PC-3 (cell line): ENCODE results near the gene IER2. TPM values are rescaled to one million over a fixed set of nuclear protein-coding genes. Genes with fewer than 3 reads are reported as not detected.
A peak's percentile ranks its signal among the peaks of the same experiment; 100 is the strongest.

ENCODE experiments used
- ATAC-seq: fragments of 200-7000 bp; cut with Tn5 transposase; 2 replicates; pipeline ENCODE4 v1.9.1; 2020; ENCODE audit warnings: mild to moderate bottlenecking, moderate library complexity
- BruUV-seq: library from RNA; stranded (reverse); fragments of 400-500 nt; replicated peaks from 2 replicates; lab custom pipeline; 2021; lab: Mats Ljungman, UMichigan
- CTCF ChIA-PET: fragments of 300-600 bp; sonication (Branson Sonifier 250); formaldehyde crosslinking; loops from one replicate; lab custom pipeline; 2022; ENCODE audit warnings: antibody characterized with exemption; lab: Charles Lee
- POLR2A ChIA-PET: fragments of 300-600 bp; sonication (Branson Sonifier 250); formaldehyde crosslinking; loops from one replicate; lab custom pipeline; 2022; ENCODE audit warnings: antibody characterized with exemption; ENCODE audit not compliant: unreplicated experiment; lab: Charles Lee
- DNase-seq: peaks from one replicate; pipeline ENCODE4 v3.0.0-alpha.2; 2015
- H2AFZ ChIP-seq: fragments of 300-600 bp; sonication (generic); 2 replicates; pipeline ENCODE4 v1.6.0; 2016; ENCODE audit warnings: antibody characterized with exemption, low read length
- H3F3A ChIP-seq: fragments of 300-600 bp; sonication (generic); one replicate; pipeline ENCODE4 v1.6.0; 2017; ENCODE audit warnings: antibody characterized with exemption, low read length, control low read depth, mild to moderate bottlenecking; ENCODE audit not compliant: unreplicated experiment
- H3K27ac ChIP-seq: fragments of 300-600 bp; sonication (generic); 2 replicates; pipeline ENCODE4 v1.5.1; 2016; ENCODE audit warnings: mild to moderate bottlenecking, low read length
- H3K27me3 ChIP-seq: fragments of 300-600 bp; sonication (generic); 2 replicates; pipeline ENCODE4 v1.6.1; 2016; ENCODE audit warnings: low read length, mixed read lengths
- H3K36me3 ChIP-seq: fragments of 300-600 bp; sonication (generic); 2 replicates; pipeline ENCODE4 v1.6.1; 2016; ENCODE audit warnings: low read depth, mixed run types, low read length, mixed read lengths
- H3K4me1 ChIP-seq: fragments of 300-600 bp; sonication (generic); 2 replicates; pipeline ENCODE4 v1.5.1; 2016; ENCODE audit warnings: low read length; ENCODE audit not compliant: insufficient read depth
- H3K4me2 ChIP-seq: fragments of 300-600 bp; sonication (generic); 2 replicates; pipeline ENCODE4 v1.6.0; 2016; ENCODE audit warnings: low read length
- H3K4me3 ChIP-seq: fragments of 300-600 bp; sonication (generic); 2 replicates; pipeline ENCODE4 v1.5.1; 2016; ENCODE audit warnings: mild to moderate bottlenecking, low read length, mixed read lengths
- H3K79me2 ChIP-seq: fragments of 300-600 bp; sonication (generic); 2 replicates; pipeline ENCODE4 v1.6.1; 2017; ENCODE audit warnings: low read length, mixed read lengths
- H3K9ac ChIP-seq: fragments of 300-600 bp; sonication (generic); 2 replicates; pipeline ENCODE4 v1.6.0; 2016; ENCODE audit warnings: mild to moderate bottlenecking, low read length
- H3K9me2 ChIP-seq: fragments of 300-600 bp; sonication (generic); replicated peaks from 2 replicates; pipeline ENCODE4 v1.6.1; 2016; ENCODE audit warnings: mixed run types, low read length, mixed read lengths
- H3K9me3 ChIP-seq: fragments of 300-600 bp; sonication (generic); 2 replicates; pipeline ENCODE4 v1.6.1; 2016; ENCODE audit warnings: low read length, mixed read lengths
- H4K20me1 ChIP-seq: fragments of 300-600 bp; sonication (generic); 2 replicates; pipeline ENCODE4 v1.6.1; 2016; ENCODE audit warnings: low read length, mixed read lengths
- EZH2 ChIP-seq: fragments of 300-600 bp; sonication (generic); IDR thresholded peaks from one replicate; pipeline ENCODE4 v1.6.1; 2017; ENCODE audit warnings: antibody characterized with exemption, mild to moderate bottlenecking, low read length; ENCODE audit not compliant: unreplicated experiment
- EZH2phosphoT487 ChIP-seq: fragments of 300-600 bp; sonication (generic); IDR thresholded peaks from 2 replicates; pipeline ENCODE4 v1.6.1; 2018; ENCODE audit warnings: mild to moderate bottlenecking, antibody characterized with exemption, low read length, borderline replicate concordance
- intact Hi-C: fragments of 100-400 bp; cut with micrococcal nuclease; formaldehyde crosslinking; loops from 2 replicates; pipeline ENCODE4 v1.9.0; 2023
- total RNA-seq: library from RNA; depleted of rRNA; stranded (reverse); fragments of >200 nt; gene quantifications from 2 replicates; pipeline ENCODE4 v1.2.3, GENCODE V29; 2014
- TF ChIP-seq, protein P1 (sequence below): fragments of 300-600 bp; sonication (generic); conservative IDR thresholded peaks from 2 replicates; pipeline ENCODE4 v1.5.1; 2017; ENCODE audit warnings: antibody characterized with exemption, low read depth, mild to moderate bottlenecking, low read length

Gene IER2
- total RNA-seq, 1 experiment from 2014 or later: 155 TPM

DNA sequence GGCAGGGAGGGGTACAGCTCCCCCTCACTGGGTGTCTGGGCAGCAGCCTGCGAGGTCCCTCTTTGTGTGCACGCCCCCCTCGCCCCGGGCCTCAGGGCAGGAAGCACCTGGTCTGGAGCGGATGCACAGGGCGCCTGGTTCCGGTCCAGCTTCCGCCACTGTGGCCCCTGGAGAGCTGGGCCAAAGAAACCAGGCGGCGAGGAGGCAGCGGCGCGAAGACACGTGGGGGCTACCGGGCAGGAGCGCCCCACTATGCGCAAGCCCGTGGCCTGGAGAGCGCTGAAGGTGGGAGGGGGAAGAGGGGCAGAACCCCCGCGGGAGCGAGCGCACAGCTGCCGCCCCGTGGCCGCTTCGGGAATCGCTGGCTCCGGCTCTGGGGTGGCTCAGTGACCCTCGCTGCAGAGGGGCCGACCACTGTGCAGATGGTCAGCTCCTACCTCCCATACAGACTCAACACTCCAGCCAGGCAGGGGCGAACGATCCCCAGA, 45.8 kb upstream of the IER2 start:
- POLR2A ChIA-PET: interaction anchor here (0.6 kb wide), 1 partner anchor 50 kb away, joined by 6 read pairs; no protein-coding TSS in a partner anchor
- intact Hi-C loops: loop anchor here (5.0 kb wide), 1 partner anchor 48 kb away; the partner anchor contains the start of genes IER2 and STX10
- Histone ChIP-seq H3F3A (no peaks in the 10 kb centered on the region), H3K9me3 (no peaks in the 10 kb centered on the region), H4K20me1 (no peaks in the 10 kb centered on the region), H3K27ac (no peak overlapping the region), H3K4me3 (peak overlapping the region; percentile 57), H3K27me3 (no peaks in the 10 kb centered on the region), H2AFZ (peak overlapping the region; percentile 70), H3K4me2 (peak overlapping the region; percentile 52), H3K36me3 (peaks cover 5% of the 10 kb centered on the region; the same call in 1 of the 2 replicates), H3K79me2 (no peaks in the 10 kb centered on the region), H3K4me1 (peaks cover 10% of the 10 kb centered on the region; the same call in 1 of the 2 replicates), H3K9ac (peak overlapping the region; percentile 14; the same call in 1 of the 2 replicates), H3K9me2 (no peaks in the 10 kb centered on the region)
- no TSS peak for BruUV-seq
- DNase-seq (peak; percentile 50), ATAC-seq (peak; percentile 17)
- CTCF ChIA-PET: interaction anchor here (0.6 to 2.3 kb wide), 4 partner anchors 10 to 1507 kb away, joined by 8 to 16 read pairs (median 10); no protein-coding TSS in a partner anchor
- no peak for TF ChIP-seq EZH2phosphoT487
- TF ChIP-seq, protein P1, sequence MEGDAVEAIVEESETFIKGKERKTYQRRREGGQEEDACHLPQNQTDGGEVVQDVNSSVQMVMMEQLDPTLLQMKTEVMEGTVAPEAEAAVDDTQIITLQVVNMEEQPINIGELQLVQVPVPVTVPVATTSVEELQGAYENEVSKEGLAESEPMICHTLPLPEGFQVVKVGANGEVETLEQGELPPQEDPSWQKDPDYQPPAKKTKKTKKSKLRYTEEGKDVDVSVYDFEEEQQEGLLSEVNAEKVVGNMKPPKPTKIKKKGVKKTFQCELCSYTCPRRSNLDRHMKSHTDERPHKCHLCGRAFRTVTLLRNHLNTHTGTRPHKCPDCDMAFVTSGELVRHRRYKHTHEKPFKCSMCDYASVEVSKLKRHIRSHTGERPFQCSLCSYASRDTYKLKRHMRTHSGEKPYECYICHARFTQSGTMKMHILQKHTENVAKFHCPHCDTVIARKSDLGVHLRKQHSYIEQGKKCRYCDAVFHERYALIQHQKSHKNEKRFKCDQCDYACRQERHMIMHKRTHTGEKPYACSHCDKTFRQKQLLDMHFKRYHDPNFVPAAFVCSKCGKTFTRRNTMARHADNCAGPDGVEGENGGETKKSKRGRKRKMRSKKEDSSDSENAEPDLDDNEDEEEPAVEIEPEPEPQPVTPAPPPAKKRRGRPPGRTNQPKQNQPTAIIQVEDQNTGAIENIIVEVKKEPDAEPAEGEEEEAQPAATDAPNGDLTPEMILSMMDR: peak; percentile 94
- no peak for TF ChIP-seq EZH2

DNA sequence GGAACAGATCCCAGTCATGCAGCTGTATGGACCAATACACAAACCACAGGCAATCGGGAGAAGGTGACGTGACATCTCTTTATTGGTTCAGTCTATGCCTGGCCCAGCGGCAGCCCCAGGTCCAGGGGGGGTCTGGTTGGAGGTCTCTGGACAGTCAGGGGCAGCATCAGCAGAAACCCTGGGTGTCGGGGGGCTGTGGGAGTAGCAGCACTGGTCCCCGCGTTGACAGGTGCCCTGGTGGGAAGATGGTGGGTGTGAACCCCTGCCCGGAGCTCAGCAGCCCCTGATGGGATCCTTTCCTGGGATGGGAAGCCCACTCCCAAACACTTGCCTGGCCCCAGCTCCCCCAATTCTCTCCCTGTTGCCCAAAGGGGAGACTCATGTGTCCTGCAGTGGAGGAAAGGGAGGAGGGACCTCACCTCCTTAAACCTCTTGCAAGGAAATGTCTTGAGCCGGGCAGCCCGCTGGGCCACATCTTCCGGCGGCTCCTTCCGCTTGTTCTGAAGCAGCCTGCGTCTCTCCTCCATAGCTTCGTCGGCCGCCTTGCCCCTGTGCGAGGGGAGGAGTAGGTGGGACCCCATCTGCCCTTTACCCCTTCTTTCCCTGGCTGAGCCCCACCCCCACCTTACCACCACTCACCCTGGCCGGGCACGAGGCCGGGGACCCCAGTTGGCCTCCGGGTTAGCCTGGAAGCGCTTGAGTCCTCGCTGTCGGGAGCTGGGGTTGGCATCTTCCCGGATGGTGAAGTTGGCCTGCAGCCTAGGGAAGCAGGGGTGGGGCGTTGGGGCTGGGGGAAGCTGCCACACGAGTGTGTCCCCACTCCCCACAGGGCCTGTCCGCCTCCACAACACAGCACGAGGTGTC, 45.1 kb upstream of the IER2 start:
- POLR2A ChIA-PET: interaction anchor here (0.6 to 0.8 kb wide), 3 partner anchors 11 to 128 kb away, joined by 3 to 17 read pairs (median 6); no protein-coding TSS in a partner anchor

More for the DNA sequence above, 45.1 kb upstream of the IER2 start:
- BruUV-seq: TSS peak; percentile 49
- no peak for TF ChIP-seq EZH2phosphoT487
- no peak for TF ChIP-seq EZH2
- TF ChIP-seq, protein P1: peak; percentile 49; the same call in 1 of the 2 replicates
- peak overlapping the region; percentile 57 for H3K4me3 ChIP-seq
- no peaks in the 10 kb centered on the region for H3K9me2 ChIP-seq
- ATAC-seq (peak; percentile 11; the same call in 1 of the 2 replicates), DNase-seq (no peak)
- no peaks in the 10 kb centered on the region for H3K27me3 ChIP-seq
- H3K4me1 ChIP-seq: peaks cover 10% of the 10 kb centered on the region; the same call in 1 of the 2 replicates
- H3F3A ChIP-seq: no peaks in the 10 kb centered on the region
- H3K9ac ChIP-seq: 0 out of 2 replicates have a peak overlapping the region, but pooled peaks have one; percentile 14
- H3K79me2 ChIP-seq: no peaks in the 10 kb centered on the region
- peak overlapping the region; percentile 70 for H2AFZ ChIP-seq
- peak overlapping the region; percentile 52 for H3K4me2 ChIP-seq
- H3K36me3 ChIP-seq: peaks cover 10% of the 10 kb centered on the region; the same call in 1 of the 2 replicates
- H3K9me3 ChIP-seq: no peaks in the 10 kb centered on the region
- H4K20me1 ChIP-seq: no peaks in the 10 kb centered on the region
- CTCF ChIA-PET: interaction anchor here (0.6 to 2.3 kb wide), 4 partner anchors 11 to 140 kb away, joined by 8 to 16 read pairs (median 10); no protein-coding TSS in a partner anchor
- no peak overlapping the region for H3K27ac ChIP-seq
- intact Hi-C loops: loop anchor here (5.0 kb wide), 1 partner anchor 47 kb away; the partner anchor contains the start of genes IER2 and STX10
